K562 (cell line): ENCODE data around the gene RAB31. TPM values are rescaled to one million over a fixed set of nuclear protein-coding genes. Genes with fewer than 3 reads are reported as not detected.

Experiments used
- BRD9 ChIP-seq: fragments of 450-650 bp; IDR thresholded peaks from 2 replicates; pipeline ENCODE4 v1.6.1; 2018; ENCODE audit warnings: low read depth; ENCODE audit not compliant: partially characterized antibody
- GABPA ChIP-seq: fragments of 200-800 bp; sonication (Bioruptor generic); conservative IDR thresholded peaks from 2 replicates; pipeline ENCODE4 v1.6.1; 2016; ENCODE audit warnings: low read depth, missing genetic modification characterization, missing compliant biosample characterization
- HDAC8 ChIP-seq: fragments of 450-650 bp; IDR thresholded peaks from 2 replicates; pipeline ENCODE4 v1.6.1; 2016; ENCODE audit warnings: mild to moderate bottlenecking, missing genetic modification characterization, moderate library complexity, missing compliant biosample characterization
- HIVEP1 ChIP-seq: fragments of 250-450 bp; sonication (Bioruptor Pico); IDR thresholded peaks from 2 replicates; pipeline ENCODE4 v1.4.0; 2020; ENCODE audit warnings: mild to moderate bottlenecking
- KAT7 ChIP-seq: sonication (generic); formaldehyde crosslinking; IDR thresholded peaks from 2 replicates; pipeline ENCODE4 v1.8.0; 2022; ENCODE audit warnings: missing genetic modification reagents, mild to moderate bottlenecking, borderline replicate concordance
- MEF2D ChIP-seq: conservative IDR thresholded peaks from 2 replicates; pipeline ENCODE4 v1.6.1; 2016; ENCODE audit warnings: low read depth, missing genetic modification characterization, missing compliant biosample characterization
- RFX7 ChIP-seq: fragments of 250-450 bp; sonication (Bioruptor Pico); IDR thresholded peaks from 2 replicates; pipeline ENCODE4 v1.5.1; 2021; ENCODE audit warnings: mild to moderate bottlenecking
- TAF1 ChIP-seq: IDR thresholded peaks from 2 replicates; pipeline ENCODE4 v1.6.1; 2011; ENCODE audit warnings: mild to moderate bottlenecking, low read length, moderate library complexity; ENCODE audit not compliant: insufficient read depth, control insufficient read depth, severe bottlenecking; ENCODE audit errors: extremely low read depth
- ZBTB17 ChIP-seq: fragments of 450-650 bp; formaldehyde crosslinking; IDR thresholded peaks from 2 replicates; pipeline ENCODE4 v1.4.0; 2020; ENCODE audit warnings: mild to moderate bottlenecking
- ZNF134 ChIP-seq: fragments of 250-450 bp; sonication (Bioruptor Pico); conservative IDR thresholded peaks from 2 replicates; pipeline ENCODE4 v1.4.0; 2020
- ZNF311 ChIP-seq: fragments of 250-450 bp; sonication (Bioruptor Pico); IDR thresholded peaks from 2 replicates; pipeline ENCODE4 v1.4.0; 2020; ENCODE audit warnings: mild to moderate bottlenecking, moderate library complexity
- ZNF444 ChIP-seq: fragments of 250-450 bp; sonication (Bioruptor Pico); IDR thresholded peaks from 2 replicates; pipeline ENCODE4 v1.4.0; 2020; ENCODE audit warnings: mild to moderate bottlenecking, moderate library complexity
- ZNF707 ChIP-seq: fragments of 250-450 bp; sonication (Bioruptor Pico); conservative IDR thresholded peaks from 2 replicates; pipeline ENCODE4 v1.8.0; 2022; ENCODE audit warnings: inconsistent platforms, mild to moderate bottlenecking, moderate library complexity
- ZNF79 ChIP-seq: fragments of 250-450 bp; sonication (Bioruptor Pico); IDR thresholded peaks from 2 replicates; pipeline ENCODE4 v1.4.0; 2020; ENCODE audit warnings: low read depth, mild to moderate bottlenecking, moderate library complexity
- polyA plus RNA-seq, 8 experiments: library from polyadenylated mRNA; depleted of rRNA in 4 of 8; stranded (reverse) in 5 of 8; unstranded in 3 of 8; fragments of >200 nt; fragmentation: Nextera tagmentation in 2 of 8; fragmentation: Illumina TruSeq in 1 of 8; extraction: Ambion mirVana in 2 of 8; extraction: Trizol in 1 of 8; gene quantifications; 2 replicates each; pipeline versions ENCODE4 v1.2.1 to v1.2.3, GENCODE V29; 2011 to 2014; ENCODE audit warnings: inconsistent platforms in 1 of 8, missing spikeins in 1 of 8
- total RNA-seq, 7 experiments: library from RNA; depleted of rRNA in 6 of 7; stranded (reverse); fragments of >200 nt in 6 of 7; fragmentation: Illumina TruSeq in 2 of 7; extraction: Trizol in 2 of 7; gene quantifications; 2 replicates each; pipeline versions ENCODE4 v1.2.1 to v1.2.3, GENCODE V29; 2011 to 2021; ENCODE audit warnings: low replicate concordance in 1 of 7
- TF ChIP-seq, protein P1 (sequence below): fragments of 450-650 bp; formaldehyde crosslinking; IDR thresholded peaks from 2 replicates; pipeline ENCODE4 v1.4.0; 2022; ENCODE audit warnings: missing genetic modification characterization
- TF ChIP-seq, protein P2 (sequence below): fragments of 450-650 bp; IDR thresholded peaks from 2 replicates; pipeline ENCODE4 v1.6.1; 2016
- TF ChIP-seq, protein P3 (sequence below): fragments of 250-450 bp; sonication (Bioruptor Pico); IDR thresholded peaks from 2 replicates; pipeline ENCODE4 v1.5.0; 2021; ENCODE audit warnings: mild to moderate bottlenecking, borderline replicate concordance
- TF ChIP-seq, protein P4 (sequence below): fragments of 450-650 bp; formaldehyde crosslinking; IDR thresholded peaks from 2 replicates; pipeline ENCODE4 v1.4.0; 2020; ENCODE audit warnings: mild to moderate bottlenecking, moderate library complexity

RAB31 gene
- total and polyA plus RNA-seq, 9 of the 15 experiments (the other 6 are each of a cell fraction or from before 2014, with no cell fraction given) = 20.7 to 70.4 (median 41.3) TPM

DNA sequence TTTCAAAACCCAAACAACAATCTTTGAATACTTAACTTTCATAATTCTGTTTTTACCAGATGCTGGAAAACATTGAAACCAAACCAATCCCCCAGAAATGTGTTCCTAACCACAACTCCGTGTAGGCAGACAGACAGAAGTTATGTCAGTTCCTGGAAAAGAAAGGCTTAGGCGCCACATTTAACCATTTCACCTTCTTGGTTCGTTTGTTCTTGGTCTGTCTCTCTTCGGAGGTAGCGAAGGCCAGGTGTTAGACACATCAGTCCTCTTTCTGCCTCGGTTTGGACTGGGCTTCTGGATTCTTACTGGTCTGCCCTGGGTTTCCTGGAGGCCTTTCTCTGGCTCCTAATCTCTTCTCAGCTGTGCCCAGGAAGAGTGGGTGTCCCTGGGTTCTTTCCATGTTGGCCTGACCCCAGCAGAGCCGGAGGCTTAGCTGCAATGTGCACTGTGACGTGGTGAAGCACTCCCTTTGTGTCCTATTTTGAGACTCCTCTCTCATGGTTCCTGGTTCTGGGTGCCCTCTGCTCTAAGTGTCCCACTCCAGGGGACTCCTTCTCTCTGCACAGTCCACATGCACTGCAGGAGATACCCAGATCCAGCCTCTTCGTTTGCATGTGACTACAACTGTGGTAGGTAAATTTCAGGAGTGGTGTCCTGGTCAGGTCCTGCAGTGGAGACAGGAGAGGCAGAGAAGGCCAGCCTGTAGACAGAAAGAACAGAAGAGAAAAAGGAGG, 23.1 kb upstream of the RAB31 start (continued):
- TF ChIP-seq TAF1 = peak; percentile 33
- 0 out of 2 replicates have a peak, but pooled peaks have one; percentile 55 for TF ChIP-seq HDAC8 (tag)
- 0 out of 2 replicates have a peak, but pooled peaks have one; percentile 24 for TF ChIP-seq GABPA (tag)
- peak; percentile 30; the same call in 1 of the 2 replicates for TF ChIP-seq ZNF134 (CRISPR knock-in tag)
- TF ChIP-seq, protein P1, sequence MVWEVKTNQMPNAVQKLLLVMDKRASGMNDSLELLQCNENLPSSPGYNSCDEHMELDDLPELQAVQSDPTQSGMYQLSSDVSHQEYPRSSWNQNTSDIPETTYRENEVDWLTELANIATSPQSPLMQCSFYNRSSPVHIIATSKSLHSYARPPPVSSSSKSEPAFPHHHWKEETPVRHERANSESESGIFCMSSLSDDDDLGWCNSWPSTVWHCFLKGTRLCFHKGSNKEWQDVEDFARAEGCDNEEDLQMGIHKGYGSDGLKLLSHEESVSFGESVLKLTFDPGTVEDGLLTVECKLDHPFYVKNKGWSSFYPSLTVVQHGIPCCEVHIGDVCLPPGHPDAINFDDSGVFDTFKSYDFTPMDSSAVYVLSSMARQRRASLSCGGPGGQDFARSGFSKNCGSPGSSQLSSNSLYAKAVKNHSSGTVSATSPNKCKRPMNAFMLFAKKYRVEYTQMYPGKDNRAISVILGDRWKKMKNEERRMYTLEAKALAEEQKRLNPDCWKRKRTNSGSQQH (CRISPR knock-in tag) = peak; percentile 49; the same call in 1 of the 2 replicates
- TF ChIP-seq RFX7 (CRISPR knock-in tag) = no peak
- no peak for TF ChIP-seq BRD9
- 0 out of 2 replicates have a peak, but pooled peaks have one; percentile 17 for TF ChIP-seq HIVEP1 (CRISPR knock-in tag)
- TF ChIP-seq ZNF311 (CRISPR knock-in tag) = peak; percentile 77; the same call in 1 of the 2 replicates
- TF ChIP-seq ZNF707 (CRISPR knock-in tag) = 0 out of 2 replicates have a peak, but pooled peaks have one; percentile 11
- peak; percentile 84; the same call in 1 of the 2 replicates for TF ChIP-seq ZBTB17 (CRISPR knock-in tag)
- TF ChIP-seq MEF2D = 0 out of 2 replicates have a peak, but pooled peaks have one; percentile 48
- 0 out of 2 replicates have a peak, but pooled peaks have one; percentile 24 for TF ChIP-seq KAT7
- TF ChIP-seq, protein P2, sequence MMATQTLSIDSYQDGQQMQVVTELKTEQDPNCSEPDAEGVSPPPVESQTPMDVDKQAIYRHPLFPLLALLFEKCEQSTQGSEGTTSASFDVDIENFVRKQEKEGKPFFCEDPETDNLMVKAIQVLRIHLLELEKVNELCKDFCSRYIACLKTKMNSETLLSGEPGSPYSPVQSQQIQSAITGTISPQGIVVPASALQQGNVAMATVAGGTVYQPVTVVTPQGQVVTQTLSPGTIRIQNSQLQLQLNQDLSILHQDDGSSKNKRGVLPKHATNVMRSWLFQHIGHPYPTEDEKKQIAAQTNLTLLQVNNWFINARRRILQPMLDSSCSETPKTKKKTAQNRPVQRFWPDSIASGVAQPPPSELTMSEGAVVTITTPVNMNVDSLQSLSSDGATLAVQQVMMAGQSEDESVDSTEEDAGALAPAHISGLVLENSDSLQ = no peak
- 0 out of 2 replicates have a peak, but pooled peaks have one; percentile 52 for TF ChIP-seq ZNF444
- 0 out of 2 replicates have a peak, but pooled peaks have one; percentile 46 for TF ChIP-seq ZNF79 (CRISPR knock-in tag)
- TF ChIP-seq, protein P3, sequence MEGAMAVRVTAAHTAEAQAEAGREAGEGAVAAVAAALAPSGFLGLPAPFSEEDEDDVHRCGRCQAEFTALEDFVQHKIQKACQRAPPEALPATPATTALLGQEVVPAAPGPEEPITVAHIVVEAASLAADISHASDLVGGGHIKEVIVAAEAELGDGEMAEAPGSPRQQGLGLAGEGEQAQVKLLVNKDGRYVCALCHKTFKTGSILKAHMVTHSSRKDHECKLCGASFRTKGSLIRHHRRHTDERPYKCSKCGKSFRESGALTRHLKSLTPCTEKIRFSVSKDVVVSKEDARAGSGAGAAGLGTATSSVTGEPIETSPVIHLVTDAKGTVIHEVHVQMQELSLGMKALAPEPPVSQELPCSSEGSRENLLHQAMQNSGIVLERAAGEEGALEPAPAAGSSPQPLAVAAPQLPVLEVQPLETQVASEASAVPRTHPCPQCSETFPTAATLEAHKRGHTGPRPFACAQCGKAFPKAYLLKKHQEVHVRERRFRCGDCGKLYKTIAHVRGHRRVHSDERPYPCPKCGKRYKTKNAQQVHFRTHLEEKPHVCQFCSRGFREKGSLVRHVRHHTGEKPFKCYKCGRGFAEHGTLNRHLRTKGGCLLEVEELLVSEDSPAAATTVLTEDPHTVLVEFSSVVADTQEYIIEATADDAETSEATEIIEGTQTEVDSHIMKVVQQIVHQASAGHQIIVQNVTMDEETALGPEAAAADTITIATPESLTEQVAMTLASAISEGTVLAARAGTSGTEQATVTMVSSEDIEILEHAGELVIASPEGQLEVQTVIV (CRISPR knock-in tag) = no peak
- TF ChIP-seq, protein P4, sequence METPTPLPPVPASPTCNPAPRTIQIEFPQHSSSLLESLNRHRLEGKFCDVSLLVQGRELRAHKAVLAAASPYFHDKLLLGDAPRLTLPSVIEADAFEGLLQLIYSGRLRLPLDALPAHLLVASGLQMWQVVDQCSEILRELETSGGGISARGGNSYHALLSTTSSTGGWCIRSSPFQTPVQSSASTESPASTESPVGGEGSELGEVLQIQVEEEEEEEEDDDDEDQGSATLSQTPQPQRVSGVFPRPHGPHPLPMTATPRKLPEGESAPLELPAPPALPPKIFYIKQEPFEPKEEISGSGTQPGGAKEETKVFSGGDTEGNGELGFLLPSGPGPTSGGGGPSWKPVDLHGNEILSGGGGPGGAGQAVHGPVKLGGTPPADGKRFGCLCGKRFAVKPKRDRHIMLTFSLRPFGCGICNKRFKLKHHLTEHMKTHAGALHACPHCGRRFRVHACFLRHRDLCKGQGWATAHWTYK (CRISPR knock-in tag) = peak; percentile 92
